Keratinocyte (primary cell): ENCODE data around the gene RHBDL2.

Source experiments
- CTCF ChIP-seq, 3 experiments: IDR thresholded peaks in 1 of 3; conservative IDR thresholded peaks in 1 of 3; optimal IDR thresholded peaks in 1 of 3; 2 replicates in 2 of 3; 3 replicates in 1 of 3; pipeline versions ENCODE3 to v1.5.1; 2011; ENCODE audit warnings: low read length in 3 of 3, mild to moderate bottlenecking in 3 of 3, moderate library complexity in 2 of 3, control low read depth in 1 of 3, inconsistent platforms in 1 of 3; ENCODE audit not compliant: insufficient read depth in 2 of 3; ENCODE audit errors: extremely low read depth in 1 of 3
- EZH2 ChIP-seq: IDR thresholded peaks from one replicate; pipeline ENCODE4 v1.6.1; 2012; ENCODE audit warnings: inconsistent platforms, mild to moderate bottlenecking, low read length, moderate library complexity

GRCh38 chr1:38917337-38917736 lies 24.3 kb downstream of the RHBDL2 start:
- TF ChIP-seq CTCF (optimal IDR thresholded peaks at IDR 0.05 in 1 of 3, IDR thresholded peaks at IDR 0.05 in 1 of 3, conservative IDR thresholded peaks at IDR 0.05 in 1 of 3; ENCODE audit: extremely low read depth in 1 of 3, insufficient read depth in 2 of 3, low read length in 3 of 3): no peak
- TF ChIP-seq EZH2: no peak
